Endothelial cell (in vitro differentiated cells): ENCODE data around the gene UQCC3. TPM values are rescaled to one million over a fixed set of nuclear protein-coding genes. Genes with fewer than 3 reads are reported as not detected.

Experiments
- DNase-seq: peaks from one replicate; pipeline ENCODE4 v3.0.0; 2021; ENCODE audit warnings: low spot score
- H3K27ac Mint-ChIP-seq: one replicate; pipeline ENCODE4 v1.8.0; 2021; ENCODE audit warnings: mixed read lengths, inconsistent platforms; ENCODE audit not compliant: unreplicated experiment
- H3K27me3 Mint-ChIP-seq: one replicate; pipeline ENCODE4 v1.8.0; 2021; ENCODE audit warnings: mild to moderate bottlenecking, moderate library complexity, mixed read lengths, inconsistent platforms; ENCODE audit not compliant: unreplicated experiment
- H3K36me3 Mint-ChIP-seq: one replicate; pipeline ENCODE4 v1.8.0; 2021; ENCODE audit warnings: mild to moderate bottlenecking, low read depth, mixed read lengths, inconsistent platforms; ENCODE audit not compliant: unreplicated experiment
- H3K4me1 Mint-ChIP-seq: one replicate; pipeline ENCODE4 v1.8.0; 2021; ENCODE audit warnings: mild to moderate bottlenecking, mixed read lengths, inconsistent platforms; ENCODE audit not compliant: unreplicated experiment
- H3K4me3 Mint-ChIP-seq: one replicate; pipeline ENCODE4 v1.8.0; 2021; ENCODE audit warnings: mild to moderate bottlenecking, mixed read lengths, inconsistent platforms; ENCODE audit not compliant: unreplicated experiment
- H3K9me3 Mint-ChIP-seq: one replicate; pipeline ENCODE4 v1.8.0; 2021; ENCODE audit warnings: mixed read lengths, inconsistent platforms; ENCODE audit not compliant: unreplicated experiment
- CTCF ChIP-seq: fragments of 200-600 bp; sonication (generic); IDR thresholded peaks from one replicate; pipeline ENCODE4 v1.5.0; 2021; ENCODE audit warnings: antibody characterized with exemption; ENCODE audit not compliant: unreplicated experiment
- total RNA-seq: library from RNA; stranded (reverse); fragmentation: NEBNext Ultra II Directional; extraction: Animal tissue kit (Norgen Biotek cat#: 25700); gene quantifications from one replicate; pipeline ENCODE4 v1.2.1, GENCODE V29; 2021; ENCODE audit not compliant: unreplicated experiment

The UQCC3 gene
- total RNA-seq, 1 donor from 2014 or later: 4.7 TPM

GRCh38 chr11:62644220-62644619 is 27.3 kb upstream of the UQCC3 start:
- H3K36me3 Mint-ChIP-seq: peaks cover 35% of the 10 kb centered on the region
- no peak for TF ChIP-seq CTCF
- no peaks in the 10 kb centered on the region for H3K9me3 Mint-ChIP-seq
- H3K27me3 Mint-ChIP-seq: peaks cover 17% of the 10 kb centered on the region
- peak overlapping the region; percentile 47 for H3K4me3 Mint-ChIP-seq
- peak overlapping the region; percentile 57 for H3K27ac Mint-ChIP-seq
- peaks cover 24% of the 10 kb centered on the region for H3K4me1 Mint-ChIP-seq
- DNase-seq: no peak

- H3K27me3 Mint-ChIP-seq: peaks cover 15% of the 10 kb centered on the region
- no peak for TF ChIP-seq CTCF
Measured at GRCh38 chr11:62645671-62645945, 25.9 kb upstream of the UQCC3 start.

GRCh38 chr11:62645946-62646824 is 25.3 kb upstream of the UQCC3 start, which contains the start of gene GANAB:
GANAB (minus strand) TSS chr11:62646613; CDS start chr11:62646599, 14 bp downstream.
- Mint-ChIP-seq H3K36me3 (peaks cover 34% of the 10 kb centered on the region), H3K4me3 (peak within 1 kb of the TSS; percentile 99), H3K4me1 (peaks cover 18% of the 10 kb centered on the region), H3K27me3 (peaks cover 14% of the 10 kb centered on the region), H3K27ac (peak within 1 kb of the TSS; percentile 97), H3K9me3 (no peaks in the 10 kb centered on the region)
- no peak for TF ChIP-seq CTCF
- DNase-seq: peak; percentile 98

More at GRCh38 chr11:62645671-62645945, 25.9 kb upstream of the UQCC3 start:
- peak overlapping the region; percentile 99 for H3K4me3 Mint-ChIP-seq
- H3K36me3 Mint-ChIP-seq: peaks cover 34% of the 10 kb centered on the region
- no peak for DNase-seq
- peak overlapping the region; percentile 97 for H3K27ac Mint-ChIP-seq
- H3K4me1 Mint-ChIP-seq: peaks cover 18% of the 10 kb centered on the region
- no peaks in the 10 kb centered on the region for H3K9me3 Mint-ChIP-seq

- no peak for DNase-seq
- TF ChIP-seq CTCF: no peak
- Mint-ChIP-seq H3K4me1 (peaks cover 15% of the 10 kb centered on the region), H3K9me3 (no peaks in the 10 kb centered on the region), H3K4me3 (peak overlapping the region; percentile 99), H3K27me3 (peaks cover 14% of the 10 kb centered on the region), H3K36me3 (peaks cover 34% of the 10 kb centered on the region), H3K27ac (peak overlapping the region; percentile 97)
Measured at GRCh38 chr11:62646825-62647608, 24.5 kb upstream of the UQCC3 start.

GRCh38 chr11:62647609-62648005 is 23.9 kb upstream of the UQCC3 start:
- Mint-ChIP-seq H3K4me1 (peaks cover 19% of the 10 kb centered on the region), H3K4me3 (peak overlapping the region; percentile 42), H3K27ac (no peak overlapping the region), H3K36me3 (peaks cover 33% of the 10 kb centered on the region), H3K27me3 (peaks cover 14% of the 10 kb centered on the region), H3K9me3 (no peaks in the 10 kb centered on the region)
- no peak for DNase-seq
- TF ChIP-seq CTCF: no peak
